Neural crest cell (in vitro differentiated cells): ENCODE data around the gene SPIN2B. TPM values are rescaled to one million over a fixed set of nuclear protein-coding genes. Genes with fewer than 3 reads are reported as not detected.

ENCODE experiments used
- DNase-seq: peaks from one replicate; pipeline ENCODE4 v3.0.0; 2021; ENCODE audit warnings: low read depth, mixed read lengths, low spot score
- H3K27ac Mint-ChIP-seq: one replicate; pipeline ENCODE4 v1.8.0; 2021; ENCODE audit warnings: mild to moderate bottlenecking, mixed read lengths; ENCODE audit not compliant: unreplicated experiment
- H3K27me3 Mint-ChIP-seq: 2 replicates; pipeline ENCODE4 v1.8.0; 2021; ENCODE audit warnings: low read depth, mild to moderate bottlenecking, mixed read lengths
- H3K36me3 Mint-ChIP-seq: 2 replicates; pipeline ENCODE4 v1.8.0; 2021; ENCODE audit warnings: low read depth, mild to moderate bottlenecking, mixed read lengths
- H3K4me1 Mint-ChIP-seq: 2 replicates; pipeline ENCODE4 v1.8.0; 2021; ENCODE audit warnings: mixed read lengths
- H3K4me3 Mint-ChIP-seq: one replicate; pipeline ENCODE4 v1.8.0; 2021; ENCODE audit warnings: mild to moderate bottlenecking, mixed read lengths
- H3K9me3 Mint-ChIP-seq: 2 replicates; pipeline ENCODE4 v1.8.0; 2021; ENCODE audit warnings: mixed read lengths
- total RNA-seq: library from RNA; stranded (reverse); gene quantifications from 2 replicates; pipeline ENCODE4 v1.2.1, GENCODE V29; 2021
- TF ChIP-seq, protein P1 (sequence below): fragments of 200-600 bp; sonication (generic); conservative IDR thresholded peaks from 2 replicates; pipeline ENCODE4 v1.5.0; 2021; ENCODE audit warnings: antibody characterized with exemption, mild to moderate bottlenecking

Gene SPIN2B
- total RNA-seq, 1 donor from 2014 or later, result 15.5 TPM

DNA sequence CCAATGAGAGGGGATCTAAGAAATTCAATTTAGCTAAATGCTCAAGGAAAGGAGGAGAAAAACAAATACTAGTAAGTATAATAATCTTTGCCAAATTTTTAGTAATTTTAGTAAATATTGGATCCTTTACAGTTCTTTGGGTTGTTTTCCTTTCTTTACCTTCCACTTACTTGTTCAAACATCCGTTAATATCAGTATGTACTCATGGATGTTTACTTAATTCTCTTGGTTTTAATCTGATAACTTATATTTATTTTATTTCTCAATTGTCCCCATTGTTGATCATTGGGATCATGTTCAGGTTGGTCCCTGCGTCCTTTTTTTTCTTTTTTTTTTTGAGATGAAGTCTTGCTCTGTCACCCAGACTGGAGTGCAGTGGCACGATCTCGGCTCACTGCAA is 46.9 kb downstream of the SPIN2B start:
- no peak overlapping the region for H3K27ac Mint-ChIP-seq
- H3K9me3 Mint-ChIP-seq, result peaks cover 6% of the 10 kb centered on the region
- peaks cover 13% of the 10 kb centered on the region for H3K36me3 Mint-ChIP-seq
- no peak overlapping the region for H3K4me3 Mint-ChIP-seq
- no peaks in the 10 kb centered on the region for H3K27me3 Mint-ChIP-seq
- TF ChIP-seq, protein P1, sequence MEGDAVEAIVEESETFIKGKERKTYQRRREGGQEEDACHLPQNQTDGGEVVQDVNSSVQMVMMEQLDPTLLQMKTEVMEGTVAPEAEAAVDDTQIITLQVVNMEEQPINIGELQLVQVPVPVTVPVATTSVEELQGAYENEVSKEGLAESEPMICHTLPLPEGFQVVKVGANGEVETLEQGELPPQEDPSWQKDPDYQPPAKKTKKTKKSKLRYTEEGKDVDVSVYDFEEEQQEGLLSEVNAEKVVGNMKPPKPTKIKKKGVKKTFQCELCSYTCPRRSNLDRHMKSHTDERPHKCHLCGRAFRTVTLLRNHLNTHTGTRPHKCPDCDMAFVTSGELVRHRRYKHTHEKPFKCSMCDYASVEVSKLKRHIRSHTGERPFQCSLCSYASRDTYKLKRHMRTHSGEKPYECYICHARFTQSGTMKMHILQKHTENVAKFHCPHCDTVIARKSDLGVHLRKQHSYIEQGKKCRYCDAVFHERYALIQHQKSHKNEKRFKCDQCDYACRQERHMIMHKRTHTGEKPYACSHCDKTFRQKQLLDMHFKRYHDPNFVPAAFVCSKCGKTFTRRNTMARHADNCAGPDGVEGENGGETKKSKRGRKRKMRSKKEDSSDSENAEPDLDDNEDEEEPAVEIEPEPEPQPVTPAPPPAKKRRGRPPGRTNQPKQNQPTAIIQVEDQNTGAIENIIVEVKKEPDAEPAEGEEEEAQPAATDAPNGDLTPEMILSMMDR, result no peak
- no peaks in the 10 kb centered on the region for H3K4me1 Mint-ChIP-seq
- no peak for DNase-seq

DNA sequence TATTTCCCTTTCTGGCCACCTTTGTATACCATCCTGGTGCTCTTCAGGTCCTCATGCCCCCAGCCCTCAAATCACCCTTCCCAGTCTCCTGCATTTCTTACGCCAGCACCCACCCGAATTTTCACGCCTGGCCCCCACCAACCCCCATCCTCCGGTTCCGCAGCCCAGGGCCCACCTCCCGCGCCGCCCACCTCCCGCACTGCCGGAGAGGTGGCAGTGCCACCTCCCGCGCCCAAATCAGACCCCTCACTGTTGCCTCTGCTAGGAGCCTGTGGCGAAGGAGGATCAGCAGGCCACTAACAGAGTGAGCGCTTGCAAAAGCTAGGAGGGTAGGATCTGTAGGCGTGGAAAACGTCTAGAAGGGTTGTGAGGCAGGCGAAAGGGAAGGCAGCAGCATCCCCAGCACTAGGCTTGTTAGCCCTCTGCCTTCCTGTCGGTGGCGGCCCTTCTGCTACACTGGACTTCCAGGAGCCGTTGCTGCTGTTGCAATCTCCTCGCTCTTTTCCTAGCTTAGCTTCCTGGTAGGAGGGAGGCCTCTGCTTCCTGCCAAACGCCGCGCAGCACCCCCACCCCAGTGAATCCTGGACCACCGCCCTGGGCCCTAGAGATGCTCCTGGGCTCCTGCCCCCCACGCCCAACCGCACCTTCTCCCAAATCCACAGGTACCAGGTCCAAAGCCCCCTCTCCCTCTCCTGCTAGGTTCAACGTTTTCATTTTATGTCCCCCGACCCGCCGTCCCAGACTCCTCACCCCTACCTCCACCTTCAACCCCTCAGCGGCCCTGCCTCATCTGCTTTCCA is 51.0 kb downstream of the SPIN2B start:
- no peak for DNase-seq
- Mint-ChIP-seq H3K4me3 (no peak overlapping the region), H3K27me3 (no peaks in the 10 kb centered on the region), H3K9me3 (peaks cover 12% of the 10 kb centered on the region), H3K27ac (no peak overlapping the region), H3K4me1 (no peaks in the 10 kb centered on the region), H3K36me3 (peaks cover 5% of the 10 kb centered on the region)
- TF ChIP-seq, protein P1, result no peak

Other genes starting within 250 kb of the SPIN2B start
- 16.2 and 18.1 TPM in 2 replicates for gene SPIN3, start 126.0 kb downstream of the SPIN2B start, total RNA-seq
- gene SPIN2A, start 15.8 kb upstream of the SPIN2B start, total RNA-seq, result 0.75 and 0.98 TPM in 2 replicates
- 0.52 and 0.63 TPM in 2 replicates for gene FAAH2, start 165.2 kb upstream of the SPIN2B start, total RNA-seq